GM21717 (cell line): Measurements from ENCODE around the gene ILF3.

Experiments
- ATAC-seq: cut with Tn5 transposase; IDR thresholded peaks from one replicate; pipeline ENCODE4 v1.9.1; 2021; ENCODE audit warnings: mild to moderate bottlenecking, moderate library complexity; ENCODE audit not compliant: unreplicated experiment

ILF3 gene

DNA sequence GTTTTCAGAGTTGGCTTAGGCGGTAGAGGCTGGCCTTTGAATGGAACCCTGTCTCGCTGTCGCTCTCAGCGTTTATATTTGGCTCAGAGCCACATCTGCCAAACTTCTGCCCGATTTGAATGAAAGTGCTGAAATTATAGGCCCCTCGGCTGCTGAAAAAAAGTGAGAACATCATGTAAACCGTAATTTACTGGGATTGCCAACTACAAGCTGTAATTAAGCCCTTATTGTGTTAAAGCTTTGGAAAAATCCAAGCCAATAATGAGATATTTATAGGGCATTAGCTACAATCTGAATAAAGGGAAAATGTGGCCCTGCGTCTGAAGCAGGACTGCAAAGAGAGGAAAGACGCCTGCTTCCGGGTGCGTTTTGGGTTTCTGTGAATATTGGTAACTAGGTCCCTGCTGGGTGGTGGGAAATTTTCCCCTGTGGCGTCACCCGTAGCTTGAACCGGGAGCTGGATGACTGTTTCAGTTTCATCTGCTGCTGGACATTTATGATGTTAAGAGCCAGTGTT lies 73.6 kb downstream of the ILF3 start:
- no peak for ATAC-seq

DNA sequence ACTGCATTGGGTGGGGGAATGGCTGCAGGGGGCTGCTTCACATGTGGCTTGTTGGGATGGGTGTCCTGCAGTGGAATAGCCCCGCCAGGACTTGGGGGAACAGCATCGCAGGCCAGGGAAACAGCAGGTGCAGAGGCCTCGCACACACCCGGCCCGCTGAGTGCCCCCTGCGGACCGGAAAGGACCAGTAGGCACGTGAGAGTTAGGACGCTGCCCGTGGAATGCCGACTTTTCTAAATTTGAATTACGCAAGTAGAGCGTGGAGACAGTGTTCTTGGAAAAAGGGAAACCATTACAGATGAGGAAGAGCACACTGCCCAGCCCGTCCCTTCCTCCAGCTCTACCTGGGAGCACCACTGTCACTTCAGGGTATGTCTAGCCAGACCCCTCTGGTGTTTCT lies 75.3 kb downstream of the ILF3 start:
- no peak for ATAC-seq

DNA sequence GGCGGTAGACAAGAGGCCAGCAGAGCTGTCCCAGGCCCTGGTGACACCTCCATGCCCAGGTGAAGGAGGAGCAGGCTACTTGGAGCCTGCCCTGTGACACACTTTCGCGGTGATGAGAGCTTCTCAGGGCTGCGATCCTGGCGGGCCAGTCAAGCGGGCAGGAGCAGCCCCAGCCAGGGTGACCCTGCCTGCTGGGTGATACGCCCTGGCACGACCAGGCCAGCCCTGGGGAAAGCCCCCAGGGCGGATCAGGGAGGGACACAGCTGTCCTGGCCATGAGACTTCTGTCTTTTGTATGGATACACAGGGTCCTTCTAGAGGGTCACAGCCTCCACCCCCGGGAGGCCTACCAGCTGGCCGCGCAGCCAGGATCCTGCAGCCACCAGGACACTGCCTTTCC lies 76.8 kb downstream of the ILF3 start:
- ATAC-seq, result no peak

- ATAC-seq, result no peak
Measured at GRCh38 chr19:10735741-10736140, 81.6 kb downstream of the ILF3 start.

DNA sequence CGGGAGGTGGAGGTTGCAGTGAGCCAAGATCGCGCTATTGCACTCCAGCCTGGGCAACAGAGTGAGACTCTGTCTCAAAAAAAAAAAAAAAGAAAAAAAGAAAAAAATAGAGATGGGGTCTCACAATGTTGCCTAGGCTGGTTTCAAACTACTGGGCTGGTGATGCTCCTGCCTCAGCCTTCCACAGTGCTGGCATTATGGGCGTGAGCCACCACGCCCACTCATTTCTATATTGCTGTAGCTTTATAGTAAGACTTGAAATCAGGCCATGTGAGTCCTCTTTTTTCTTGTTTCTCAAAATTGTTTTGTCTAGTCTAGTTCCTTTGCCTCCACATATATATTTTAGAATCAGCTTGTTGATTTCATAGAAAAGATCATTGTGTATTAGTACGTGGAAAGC lies 82.0 kb downstream of the ILF3 start:
- no peak for ATAC-seq

- no peak for ATAC-seq
Measured at GRCh38 chr19:10736916-10737551, 82.9 kb downstream of the ILF3 start.

- ATAC-seq, result no peak
Measured at GRCh38 chr19:10737722-10738121, 83.6 kb downstream of the ILF3 start.

DNA sequence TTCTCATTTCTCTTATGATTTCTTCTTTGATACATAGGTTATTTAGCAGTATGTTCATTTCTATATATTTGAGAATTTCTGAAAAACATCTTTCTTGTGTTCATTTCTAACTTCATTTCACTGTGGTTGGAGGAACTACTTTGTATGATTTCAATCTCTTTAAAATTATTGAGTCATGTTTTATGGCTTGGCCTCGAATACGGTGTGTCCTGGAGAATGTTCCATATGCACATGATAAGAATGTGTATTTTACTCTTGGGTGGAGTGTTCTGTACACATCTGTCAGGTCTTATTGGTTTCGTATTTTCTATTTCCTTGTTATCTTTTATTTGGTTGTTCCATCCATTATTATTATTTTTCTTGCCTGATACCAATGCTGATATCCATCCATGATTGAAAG lies 86.7 kb downstream of the ILF3 start:
- no peak for ATAC-seq
